OCI-LY1 (cell line): ENCODE measurements around the gene ITSN2.
A peak's percentile ranks its signal among the peaks of the same experiment; 100 is the strongest.

ENCODE experiments used
- H2AFZ ChIP-seq: fragments of 200-600 bp; sonication (generic), shearing (Covaris generic); 2 replicates; pipeline ENCODE4 v1.6.0; 2014; ENCODE audit warnings: antibody characterized with exemption, mild to moderate bottlenecking, low read length
- H3F3A ChIP-seq: fragments of 200-600 bp; sonication (generic), shearing (Covaris generic); 2 replicates; pipeline ENCODE4 v1.6.0; 2014; ENCODE audit warnings: mild to moderate bottlenecking, antibody characterized with exemption, low read length, moderate library complexity; ENCODE audit not compliant: insufficient read depth
- H3K27ac ChIP-seq: fragments of 200-600 bp; sonication (generic); 2 replicates; pipeline ENCODE4 v1.5.1; 2014; ENCODE audit warnings: low read length, mixed run types, mild to moderate bottlenecking, low read depth; ENCODE audit not compliant: poor library complexity, severe bottlenecking
- H3K27me3 ChIP-seq: fragments of 200-600 bp; sonication (generic); 2 replicates; pipeline ENCODE4 v1.6.0; 2014; ENCODE audit warnings: antibody characterized with exemption, mild to moderate bottlenecking, low read length, moderate library complexity; ENCODE audit not compliant: insufficient read depth
- H3K36me3 ChIP-seq: fragments of 200-600 bp; sonication (generic); 2 replicates; pipeline ENCODE4 v1.6.1; 2014; ENCODE audit warnings: mild to moderate bottlenecking, antibody characterized with exemption, low read length, moderate library complexity, mixed read lengths; ENCODE audit not compliant: insufficient read depth
- H3K4me1 ChIP-seq: fragments of 200-600 bp; sonication (generic); 2 replicates; pipeline ENCODE4 v1.5.1; 2014; ENCODE audit warnings: mild to moderate bottlenecking, low read length, moderate library complexity; ENCODE audit not compliant: insufficient read depth, severe bottlenecking
- H3K4me2 ChIP-seq: fragments of 200-600 bp; sonication (generic), shearing (Covaris generic); 2 replicates; pipeline ENCODE4 v1.6.1; 2014; ENCODE audit warnings: low read length
- H3K4me3 ChIP-seq: fragments of 200-600 bp; sonication (generic); 2 replicates; pipeline ENCODE4 v1.5.1; 2014; ENCODE audit warnings: low read length, low read depth, mild to moderate bottlenecking, mixed read lengths; ENCODE audit not compliant: poor library complexity, severe bottlenecking
- H3K79me2 ChIP-seq: fragments of 200-600 bp; shearing (Covaris generic); 2 replicates; pipeline ENCODE4 v1.6.1; 2016; ENCODE audit warnings: mixed run types, low read length, mixed read lengths; ENCODE audit not compliant: insufficient read depth
- H3K9ac ChIP-seq: fragments of 200-600 bp; sonication (generic), shearing (Covaris generic); 2 replicates; pipeline ENCODE4 v1.6.1; 2014; ENCODE audit warnings: mild to moderate bottlenecking, low read length, mixed read lengths
- H3K9me2 ChIP-seq: fragments of 200-600 bp; sonication (generic), shearing (Covaris generic); 2 replicates; pipeline ENCODE4 v1.6.1; 2014; ENCODE audit warnings: low read depth, mild to moderate bottlenecking, low read length, mixed read lengths
- H3K9me3 ChIP-seq: fragments of 200-600 bp; shearing (Covaris generic); 2 replicates; pipeline ENCODE4 v1.6.1; 2014; ENCODE audit warnings: low read length, mixed read lengths
- H4K20me1 ChIP-seq: fragments of 200-600 bp; sonication (generic), shearing (Covaris generic); 2 replicates; pipeline ENCODE4 v1.6.0; 2016; ENCODE audit warnings: mild to moderate bottlenecking, low read length; ENCODE audit not compliant: insufficient read depth
- CTCF ChIP-seq: fragments of 200-600 bp; sonication (generic), shearing (Covaris generic); IDR thresholded peaks from 2 replicates; pipeline ENCODE4 v1.5.1; 2017; ENCODE audit warnings: mild to moderate bottlenecking, antibody characterized with exemption, low read length, moderate library complexity, mixed read lengths
- EZH2 ChIP-seq: fragments of 200-600 bp; sonication (generic), shearing (Covaris generic); IDR thresholded peaks from 2 replicates; pipeline ENCODE4 v1.8.0; 2017; ENCODE audit warnings: borderline replicate concordance, mixed run types, mild to moderate bottlenecking, antibody characterized with exemption, low read length, moderate library complexity, mixed read lengths

Gene ITSN2

GRCh38 chr2:24334245-24334633, 26.1 kb downstream of the ITSN2 start:
- H3K4me3 ChIP-seq = no peak overlapping the region
- TF ChIP-seq CTCF (no peak), EZH2 (no peak)
- H3K9ac ChIP-seq = no peak overlapping the region
- H3F3A ChIP-seq = peaks cover 7% of the 10 kb centered on the region; the same call in 1 of the 2 replicates
- H4K20me1 ChIP-seq = 0 out of 2 replicates have a peak, but pooled peaks cover 2% of the 10 kb centered on the region
- H2AFZ ChIP-seq = no peak overlapping the region
- H3K36me3 ChIP-seq = no peaks in the 10 kb centered on the region
- H3K79me2 ChIP-seq = peaks cover 43% of the 10 kb centered on the region
- H3K4me2 ChIP-seq = 0 out of 2 replicates have a peak overlapping the region, but pooled peaks have one; percentile 3
- no peaks in the 10 kb centered on the region for H3K9me3 ChIP-seq
- H3K27me3 ChIP-seq = no peaks in the 10 kb centered on the region
- H3K27ac ChIP-seq = peak overlapping the region; percentile 90
- no peaks in the 10 kb centered on the region for H3K9me2 ChIP-seq
- H3K4me1 ChIP-seq = peaks cover 82% of the 10 kb centered on the region

- peak overlapping the region; percentile 5; the same call in 1 of the 2 replicates for H3K4me2 ChIP-seq
These were observed 27.4 kb downstream of the ITSN2 start for GRCh38 chr2:24332791-24333540.

GRCh38 chr2:24330161-24330560, 30.2 kb downstream of the ITSN2 start:
- peak overlapping the region; percentile 66 for H3K4me2 ChIP-seq
- H3K27ac ChIP-seq = peak overlapping the region; percentile 90
- H3K36me3 ChIP-seq = peaks cover 8% of the 10 kb centered on the region; the same call in 1 of the 2 replicates
- no peaks in the 10 kb centered on the region for H3K9me3 ChIP-seq
- no peaks in the 10 kb centered on the region for H3K9me2 ChIP-seq
- H3K4me1 ChIP-seq = peaks cover 75% of the 10 kb centered on the region
- peaks cover 7% of the 10 kb centered on the region; the same call in 1 of the 2 replicates for H3F3A ChIP-seq
- peaks cover 47% of the 10 kb centered on the region for H3K79me2 ChIP-seq
- peak overlapping the region; percentile 39 for H3K4me3 ChIP-seq
- no peaks in the 10 kb centered on the region for H4K20me1 ChIP-seq
- TF ChIP-seq CTCF = no peak
- no peak for TF ChIP-seq EZH2
- H3K27me3 ChIP-seq = no peaks in the 10 kb centered on the region
- no peak overlapping the region for H2AFZ ChIP-seq
- H3K9ac ChIP-seq = peak overlapping the region; percentile 62

More at GRCh38 chr2:24332791-24333540, 27.4 kb downstream of the ITSN2 start:
- Histone ChIP-seq H3K4me3 (no peak overlapping the region), H2AFZ (no peak overlapping the region), H3K4me1 (peaks cover 82% of the 10 kb centered on the region), H3K27ac (peak overlapping the region; percentile 90), H3K27me3 (no peaks in the 10 kb centered on the region), H3K9ac (no peak overlapping the region; the same call in 1 of the 2 replicates), H3K9me3 (no peaks in the 10 kb centered on the region), H4K20me1 (no peaks in the 10 kb centered on the region), H3F3A (peaks cover 7% of the 10 kb centered on the region; the same call in 1 of the 2 replicates), H3K36me3 (no peaks in the 10 kb centered on the region), H3K9me2 (no peaks in the 10 kb centered on the region), H3K79me2 (peaks cover 44% of the 10 kb centered on the region)
- TF ChIP-seq CTCF (no peak), EZH2 (no peak)
